KOPT-K1 (cell line): ENCODE results near the gene DCANP1.
"Not testable (repeated sequence)": the region's sequence is repeated elsewhere in the genome, so short reads cannot be mapped to it uniquely, and the experiment has no call there.

ENCODE experiments used
- H3K27ac ChIP-seq: fragments of 200-600 bp; sonication (generic); 2 replicates; pipeline ENCODE4 v1.5.1; 2016; ENCODE audit warnings: antibody characterized with exemption, mild to moderate bottlenecking, low read depth, low read length; ENCODE audit not compliant: poor library complexity, severe bottlenecking
- H3K36me3 ChIP-seq: fragments of 200-600 bp; sonication (generic); 2 replicates; pipeline ENCODE4 v1.5.1; 2017; ENCODE audit warnings: antibody characterized with exemption, mild to moderate bottlenecking, low read length, moderate library complexity; ENCODE audit not compliant: insufficient read depth
- H3K9me3 ChIP-seq: fragments of 200-600 bp; sonication (generic); 2 replicates; pipeline ENCODE4 v1.5.1; 2017; ENCODE audit warnings: antibody characterized with exemption, low read length, mild to moderate bottlenecking; ENCODE audit not compliant: insufficient read depth, poor library complexity, severe bottlenecking

The DCANP1 gene

GRCh38 chr5:135447298-135447929 is at the start of gene DCANP1:
TSS of gene DCANP1 (minus strand) at chr5:135447348. CDS start at chr5:135447108, 240 bp downstream.
- Histone ChIP-seq H3K36me3 (no peaks in the 10 kb centered on the region), H3K27ac (no peak within 1 kb of the TSS), H3K9me3 (no peaks in the 10 kb centered on the region)

- H3K27ac ChIP-seq, H3K36me3 ChIP-seq, H3K9me3 ChIP-seq: not testable (repeated sequence)
These were observed 48.4 kb upstream of the DCANP1 start for GRCh38 chr5:135495531-135495930.

- Histone ChIP-seq H3K9me3 (no peaks in the 10 kb centered on the region), H3K36me3 (no peaks in the 10 kb centered on the region), H3K27ac (no peak overlapping the region)
These were observed 47.0 kb upstream of the DCANP1 start for GRCh38 chr5:135494196-135494595.

- Histone ChIP-seq H3K27ac (no peak overlapping the region), H3K9me3 (no peaks in the 10 kb centered on the region), H3K36me3 (no peaks in the 10 kb centered on the region)
These were observed 46.4 kb upstream of the DCANP1 start for GRCh38 chr5:135493406-135494180.

- Histone ChIP-seq H3K27ac (no peak overlapping the region), H3K36me3 (no peaks in the 10 kb centered on the region), H3K9me3 (no peaks in the 10 kb centered on the region)
These were observed 45.1 kb upstream of the DCANP1 start for GRCh38 chr5:135492319-135492626.

GRCh38 chr5:135491552-135492318 is 44.6 kb upstream of the DCANP1 start:
- Histone ChIP-seq H3K36me3 (no peaks in the 10 kb centered on the region), H3K27ac (no peak overlapping the region), H3K9me3 (no peaks in the 10 kb centered on the region)

- H3K9me3 ChIP-seq = no peaks in the 10 kb centered on the region
These were observed 43.9 kb upstream of the DCANP1 start for GRCh38 chr5:135491038-135491551.

GRCh38 chr5:135490245-135491037 is 43.3 kb upstream of the DCANP1 start:
- Histone ChIP-seq H3K9me3 (no peaks in the 10 kb centered on the region), H3K27ac (no peak overlapping the region), H3K36me3 (no peaks in the 10 kb centered on the region)

More at GRCh38 chr5:135491038-135491551, 43.9 kb upstream of the DCANP1 start:
- Histone ChIP-seq H3K27ac (no peak overlapping the region), H3K36me3 (no peaks in the 10 kb centered on the region)

- Histone ChIP-seq H3K27ac (no peak overlapping the region), H3K9me3 (no peaks in the 10 kb centered on the region), H3K36me3 (no peaks in the 10 kb centered on the region)
These were observed 42.5 kb upstream of the DCANP1 start for GRCh38 chr5:135489466-135490244.

GRCh38 chr5:135488727-135489465 is 41.7 kb upstream of the DCANP1 start:
- Histone ChIP-seq H3K36me3 (no peaks in the 10 kb centered on the region), H3K9me3 (no peaks in the 10 kb centered on the region), H3K27ac (no peak overlapping the region)

GRCh38 chr5:135487839-135488514 is 40.8 kb upstream of the DCANP1 start:
- Histone ChIP-seq H3K36me3 (no peaks in the 10 kb centered on the region), H3K9me3 (no peaks in the 10 kb centered on the region), H3K27ac (no peak overlapping the region)

GRCh38 chr5:135487037-135487395 is 39.9 kb upstream of the DCANP1 start:
- H3K36me3 ChIP-seq = no peaks in the 10 kb centered on the region
- H3K27ac ChIP-seq = no peak overlapping the region
- no peaks in the 10 kb centered on the region for H3K9me3 ChIP-seq
